Gastroesophageal sphincter (tissue), 3 donors: ENCODE results near the gene LTB4R.

Source experiments
- EP300 ChIP-seq: sonication (generic); formaldehyde crosslinking; IDR thresholded peaks from one replicate; pipeline ENCODE4 v1.6.1; 2017; ENCODE audit warnings: antibody characterized with exemption, mild to moderate bottlenecking
- TF ChIP-seq, protein P1 (sequence below), 4 experiments: fragments of 200-600 bp in 2 of 4; fragments of 450-650 bp in 2 of 4; sonication (generic) in 1 of 4; IDR thresholded peaks; one replicate each; pipeline ENCODE4 v1.5.1; 2017 to 2019; ENCODE audit warnings: antibody characterized with exemption in 4 of 4, mild to moderate bottlenecking in 2 of 4, moderate library complexity in 2 of 4

GRCh38 chr14:24324024-24324423, 12.7 kb downstream of the LTB4R start:
- TF ChIP-seq, protein P1, sequence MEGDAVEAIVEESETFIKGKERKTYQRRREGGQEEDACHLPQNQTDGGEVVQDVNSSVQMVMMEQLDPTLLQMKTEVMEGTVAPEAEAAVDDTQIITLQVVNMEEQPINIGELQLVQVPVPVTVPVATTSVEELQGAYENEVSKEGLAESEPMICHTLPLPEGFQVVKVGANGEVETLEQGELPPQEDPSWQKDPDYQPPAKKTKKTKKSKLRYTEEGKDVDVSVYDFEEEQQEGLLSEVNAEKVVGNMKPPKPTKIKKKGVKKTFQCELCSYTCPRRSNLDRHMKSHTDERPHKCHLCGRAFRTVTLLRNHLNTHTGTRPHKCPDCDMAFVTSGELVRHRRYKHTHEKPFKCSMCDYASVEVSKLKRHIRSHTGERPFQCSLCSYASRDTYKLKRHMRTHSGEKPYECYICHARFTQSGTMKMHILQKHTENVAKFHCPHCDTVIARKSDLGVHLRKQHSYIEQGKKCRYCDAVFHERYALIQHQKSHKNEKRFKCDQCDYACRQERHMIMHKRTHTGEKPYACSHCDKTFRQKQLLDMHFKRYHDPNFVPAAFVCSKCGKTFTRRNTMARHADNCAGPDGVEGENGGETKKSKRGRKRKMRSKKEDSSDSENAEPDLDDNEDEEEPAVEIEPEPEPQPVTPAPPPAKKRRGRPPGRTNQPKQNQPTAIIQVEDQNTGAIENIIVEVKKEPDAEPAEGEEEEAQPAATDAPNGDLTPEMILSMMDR (IDR thresholded peaks at IDR 0.05), result no peak
- TF ChIP-seq EP300, result no peak
